ENCODE results near the gene SURF6.

The SURF6 gene

DNA sequence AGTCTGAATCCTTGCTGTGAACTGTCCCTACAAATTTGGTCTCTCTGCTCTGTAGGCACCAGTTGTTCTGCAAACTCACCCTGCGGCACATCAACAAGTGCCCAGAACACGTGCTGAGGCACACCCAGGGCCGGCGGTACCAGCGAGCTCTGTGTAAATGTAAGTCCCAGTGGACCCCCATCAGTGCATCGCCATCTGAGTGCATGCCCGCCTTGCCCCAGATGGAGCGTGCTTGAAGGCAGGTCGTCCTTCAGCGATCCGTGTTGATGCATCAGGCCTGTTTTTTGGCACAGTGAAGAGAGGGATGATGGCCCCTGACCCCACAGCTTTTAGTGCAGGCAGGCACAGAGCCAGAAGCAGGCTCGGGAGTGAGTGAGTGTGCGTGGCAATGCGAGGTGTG, 21.7 kb upstream of the SURF6 start:
- Histone ChIP-seq H3K4me1 (ENCODE audit: low read depth, poor library complexity, severe bottlenecking) (peaks cover 19% of the 10 kb centered on the region), H3K79me2 (ENCODE audit: insufficient read depth, low read depth) (peaks cover 24% of the 10 kb centered on the region; the same call in 1 of the 2 replicates), H3K9ac (no peak overlapping the region), H3K36me3 (ENCODE audit: insufficient read depth) (no peaks in the 10 kb centered on the region), H3K27ac (no peak overlapping the region), H3K4me3 (IDR thresholded peaks at IDR 0.05; ENCODE audit: insufficient read depth, low read depth, low read length) (no peak overlapping the region), H4K20me1 (ENCODE audit: insufficient read depth) (no peaks in the 10 kb centered on the region), H3K27me3 (ENCODE audit: insufficient read depth, low read depth) (no peaks in the 10 kb centered on the region), H3K4me2 (peak overlapping the region; percentile 95; the same call in 1 of the 2 replicates), H2AFZ (ENCODE audit: low read depth) (no peak overlapping the region)
- TF ChIP-seq, protein P1, sequence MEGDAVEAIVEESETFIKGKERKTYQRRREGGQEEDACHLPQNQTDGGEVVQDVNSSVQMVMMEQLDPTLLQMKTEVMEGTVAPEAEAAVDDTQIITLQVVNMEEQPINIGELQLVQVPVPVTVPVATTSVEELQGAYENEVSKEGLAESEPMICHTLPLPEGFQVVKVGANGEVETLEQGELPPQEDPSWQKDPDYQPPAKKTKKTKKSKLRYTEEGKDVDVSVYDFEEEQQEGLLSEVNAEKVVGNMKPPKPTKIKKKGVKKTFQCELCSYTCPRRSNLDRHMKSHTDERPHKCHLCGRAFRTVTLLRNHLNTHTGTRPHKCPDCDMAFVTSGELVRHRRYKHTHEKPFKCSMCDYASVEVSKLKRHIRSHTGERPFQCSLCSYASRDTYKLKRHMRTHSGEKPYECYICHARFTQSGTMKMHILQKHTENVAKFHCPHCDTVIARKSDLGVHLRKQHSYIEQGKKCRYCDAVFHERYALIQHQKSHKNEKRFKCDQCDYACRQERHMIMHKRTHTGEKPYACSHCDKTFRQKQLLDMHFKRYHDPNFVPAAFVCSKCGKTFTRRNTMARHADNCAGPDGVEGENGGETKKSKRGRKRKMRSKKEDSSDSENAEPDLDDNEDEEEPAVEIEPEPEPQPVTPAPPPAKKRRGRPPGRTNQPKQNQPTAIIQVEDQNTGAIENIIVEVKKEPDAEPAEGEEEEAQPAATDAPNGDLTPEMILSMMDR (conservative IDR thresholded peaks at IDR 0.05; ENCODE audit: low read depth, low read length): no peak

DNA sequence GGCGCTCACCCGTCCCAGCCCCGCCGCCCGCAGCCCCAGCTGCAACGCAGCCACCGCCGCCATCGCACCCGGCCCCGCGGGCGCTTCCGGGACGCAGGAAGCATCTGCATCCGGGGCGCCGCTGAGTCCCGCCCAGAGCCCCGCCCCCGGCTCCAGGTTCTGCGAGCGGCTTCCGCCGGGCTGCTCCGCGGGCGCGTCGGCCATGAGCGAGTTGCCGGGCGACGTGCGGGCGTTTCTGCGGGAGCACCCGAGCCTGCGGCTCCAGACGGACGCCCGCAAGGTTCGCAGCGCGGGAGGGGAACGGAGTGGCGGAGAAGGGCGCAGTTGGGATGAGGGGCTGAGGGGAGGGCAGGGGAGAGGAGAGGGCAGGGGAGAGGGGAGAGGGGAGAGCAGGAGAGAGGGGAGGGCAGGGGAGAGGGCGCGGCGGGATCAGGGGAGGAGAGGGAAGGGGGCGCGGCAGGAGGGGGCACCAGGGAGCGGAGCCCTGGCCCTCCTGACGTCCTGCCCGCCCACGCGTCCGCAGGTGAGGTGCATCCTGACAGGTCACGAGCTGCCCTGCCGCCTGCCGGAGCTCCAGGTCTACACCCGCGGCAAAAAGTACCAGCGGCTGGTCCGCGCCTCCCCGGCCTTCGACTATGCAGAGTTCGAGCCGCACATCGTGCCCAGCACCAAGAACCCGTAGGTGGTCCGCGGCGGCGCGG, 20.6 kb upstream of the SURF6 start, which contains the start of the genes SURF1 and SURF2:
TSS of gene SURF1 (minus strand) at position 97 of the 701 bp plus-strand sequence. CDS start at position 63, 34 bp downstream.
TSS of gene SURF2 (plus strand) at position 160 of the 701 bp plus-strand sequence. CDS start at position 203, 43 bp downstream.
- Histone ChIP-seq H3K27me3 (ENCODE audit: insufficient read depth, low read depth) (no peaks in the 10 kb centered on the region), H3K4me1 (ENCODE audit: low read depth, poor library complexity, severe bottlenecking) (peaks cover 21% of the 10 kb centered on the region), H2AFZ (ENCODE audit: low read depth) (peak within 1 kb of the TSS; percentile 34), H3K27ac (peak within 1 kb of the TSS; percentile 53), H3K4me3 (IDR thresholded peaks at IDR 0.05; ENCODE audit: insufficient read depth, low read depth, low read length) (no peak within 1 kb of the TSS), H3K79me2 (ENCODE audit: insufficient read depth, low read depth) (peaks cover 24% of the 10 kb centered on the region; the same call in 1 of the 2 replicates), H3K4me2 (peak within 1 kb of the TSS; percentile 95), H3K9ac (peak within 1 kb of the TSS; percentile 50; the same call in 1 of the 2 replicates), H4K20me1 (ENCODE audit: insufficient read depth) (no peaks in the 10 kb centered on the region; the same call in 1 of the 2 replicates), H3K36me3 (ENCODE audit: insufficient read depth) (0 out of 2 replicates have a peak, but pooled peaks cover 3% of the 10 kb centered on the region)
- TF ChIP-seq, protein P1 (conservative IDR thresholded peaks at IDR 0.05; ENCODE audit: low read depth, low read length): no peak

DNA sequence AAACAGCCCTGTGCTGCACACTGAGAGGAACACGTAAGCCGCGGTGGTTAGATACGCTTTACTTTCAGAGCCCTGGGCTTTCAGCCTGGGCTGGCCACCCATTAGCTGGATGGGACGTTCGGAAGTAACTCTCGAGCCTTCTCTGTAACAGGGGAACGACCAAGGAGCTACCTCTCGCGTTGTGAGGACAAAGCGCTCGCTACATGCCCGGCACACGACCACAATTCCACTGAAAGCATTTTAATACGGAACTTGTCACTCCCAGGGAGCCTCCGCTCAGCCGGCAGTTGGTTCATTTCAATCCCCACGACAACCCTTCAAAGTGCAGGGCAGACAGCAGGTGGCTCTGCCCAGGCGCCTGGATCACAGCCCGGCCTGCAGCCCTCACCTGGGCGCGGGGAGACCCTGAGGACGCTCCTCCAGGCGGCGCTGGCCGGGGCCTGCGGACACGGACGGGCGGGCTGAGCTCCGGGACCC, 19.9 kb upstream of the SURF6 start:
- Histone ChIP-seq H3K27me3 (ENCODE audit: insufficient read depth, low read depth) (no peaks in the 10 kb centered on the region), H3K4me2 (peak overlapping the region; percentile 70), H3K36me3 (ENCODE audit: insufficient read depth) (peaks cover 8% of the 10 kb centered on the region), H3K79me2 (ENCODE audit: insufficient read depth, low read depth) (peaks cover 24% of the 10 kb centered on the region; the same call in 1 of the 2 replicates), H4K20me1 (ENCODE audit: insufficient read depth) (peaks cover 2% of the 10 kb centered on the region; the same call in 1 of the 2 replicates), H3K4me1 (ENCODE audit: low read depth, poor library complexity, severe bottlenecking) (peaks cover 21% of the 10 kb centered on the region), H3K27ac (peak overlapping the region; percentile 53), H2AFZ (ENCODE audit: low read depth) (peak overlapping the region; percentile 14; the same call in 1 of the 2 replicates), H3K9ac (peak overlapping the region; percentile 50; the same call in 1 of the 2 replicates), H3K4me3 (IDR thresholded peaks at IDR 0.05; ENCODE audit: insufficient read depth, low read depth, low read length) (no peak overlapping the region)
- TF ChIP-seq, protein P1 (conservative IDR thresholded peaks at IDR 0.05; ENCODE audit: low read depth, low read length): no peak

DNA sequence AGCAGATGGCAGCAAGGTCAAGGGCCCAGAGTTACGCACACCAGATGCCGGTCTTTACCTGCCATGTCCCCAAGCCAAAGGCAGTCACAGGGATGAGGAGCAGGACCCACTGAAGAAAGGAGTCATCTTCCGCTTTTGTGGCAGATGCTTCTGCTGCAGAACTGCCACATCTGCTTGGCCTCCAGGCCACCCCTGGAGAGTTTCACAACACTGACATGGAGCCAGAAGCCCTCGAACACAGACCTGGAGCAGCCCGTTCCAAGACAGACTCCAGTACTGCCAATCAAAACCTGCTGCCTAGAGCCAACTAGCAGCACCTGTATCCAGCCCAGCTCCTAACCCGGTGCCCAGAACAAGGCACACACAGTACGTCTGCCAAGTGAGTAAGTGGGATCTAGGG, 18.8 kb upstream of the SURF6 start:
- Histone ChIP-seq H3K4me3 (IDR thresholded peaks at IDR 0.05; ENCODE audit: insufficient read depth, low read depth, low read length) (no peak overlapping the region), H4K20me1 (ENCODE audit: insufficient read depth) (peaks cover 7% of the 10 kb centered on the region; the same call in 1 of the 2 replicates), H3K27me3 (ENCODE audit: insufficient read depth, low read depth) (no peaks in the 10 kb centered on the region), H3K4me1 (ENCODE audit: low read depth, poor library complexity, severe bottlenecking) (peaks cover 27% of the 10 kb centered on the region), H3K9ac (no peak overlapping the region; the same call in 1 of the 2 replicates), H3K36me3 (ENCODE audit: insufficient read depth) (peaks cover 19% of the 10 kb centered on the region), H2AFZ (ENCODE audit: low read depth) (no peak overlapping the region), H3K27ac (no peak overlapping the region; the same call in 1 of the 2 replicates), H3K4me2 (peak overlapping the region; percentile 70; the same call in 1 of the 2 replicates), H3K79me2 (ENCODE audit: insufficient read depth, low read depth) (peaks cover 24% of the 10 kb centered on the region; the same call in 1 of the 2 replicates)
- TF ChIP-seq, protein P1 (conservative IDR thresholded peaks at IDR 0.05; ENCODE audit: low read depth, low read length): no peak

Data from KMS-11 (cell line).